Keratinocyte (primary cell): Measurements from ENCODE around the gene SCTR.

Experiments used
- CTCF ChIP-seq, 3 experiments: IDR thresholded peaks in 1 of 3; conservative IDR thresholded peaks in 1 of 3; optimal IDR thresholded peaks in 1 of 3; 2 replicates in 2 of 3; 3 replicates in 1 of 3; pipeline versions ENCODE3 to v1.5.1; 2011; ENCODE audit warnings: low read length in 3 of 3, mild to moderate bottlenecking in 3 of 3, moderate library complexity in 2 of 3, control low read depth in 1 of 3, inconsistent platforms in 1 of 3; ENCODE audit not compliant: insufficient read depth in 2 of 3; ENCODE audit errors: extremely low read depth in 1 of 3
- EZH2 ChIP-seq: IDR thresholded peaks from one replicate; pipeline ENCODE4 v1.6.1; 2012; ENCODE audit warnings: inconsistent platforms, mild to moderate bottlenecking, low read length, moderate library complexity

GRCh38 chr2:119548516-119549120 lies 24.3 kb upstream of the SCTR start:
- TF ChIP-seq CTCF (optimal IDR thresholded peaks at IDR 0.05 in 1 of 3, IDR thresholded peaks at IDR 0.05 in 1 of 3, conservative IDR thresholded peaks at IDR 0.05 in 1 of 3; ENCODE audit: extremely low read depth in 1 of 3, insufficient read depth in 2 of 3, low read length in 3 of 3), result no peak
- TF ChIP-seq EZH2, result no peak
